ENCODE results near the gene RAD21L1.

Gene RAD21L1

GRCh38 chr20:1274485-1275311, 48.9 kb downstream of the RAD21L1 start:
- no peak for DNase-seq

- no peak for DNase-seq
Observed at GRCh38 chr20:1275919-1276318, 50.1 kb downstream of the RAD21L1 start.

- DNase-seq = no peak
Observed at GRCh38 chr20:1277529-1278322, 51.9 kb downstream of the RAD21L1 start.

- DNase-seq = no peak
Observed at GRCh38 chr20:1278993-1279392, 53.1 kb downstream of the RAD21L1 start.

GRCh38 chr20:1280195-1281102, 54.6 kb downstream of the RAD21L1 start:
- DNase-seq = no peak

- no peak for DNase-seq
Observed at GRCh38 chr20:1281279-1282057, 55.6 kb downstream of the RAD21L1 start.

- no peak for DNase-seq
Observed at GRCh38 chr20:1282966-1283365, 57.1 kb downstream of the RAD21L1 start.

- no peak for DNase-seq
Observed at GRCh38 chr20:1283522-1284510, 58.0 kb downstream of the RAD21L1 start.

GRCh38 chr20:1286267-1287024, 60.6 kb downstream of the RAD21L1 start:
- DNase-seq = no peak

- no peak for DNase-seq
Observed at GRCh38 chr20:1287306-1287705, 61.5 kb downstream of the RAD21L1 start.

GRCh38 chr20:1287787-1288569, 62.1 kb downstream of the RAD21L1 start:
- no peak for DNase-seq

- no peak for DNase-seq
Observed at GRCh38 chr20:1291191-1291741, 65.4 kb downstream of the RAD21L1 start.

GRCh38 chr20:1292620-1293019, 66.8 kb downstream of the RAD21L1 start:
- DNase-seq = no peak

- DNase-seq = no peak
Observed at GRCh38 chr20:1293641-1294379, 68.0 kb downstream of the RAD21L1 start.

- no peak for DNase-seq
Observed at GRCh38 chr20:1294497-1294896, 68.7 kb downstream of the RAD21L1 start.

- DNase-seq = no peak
Observed at GRCh38 chr20:1295276-1295930, 69.6 kb downstream of the RAD21L1 start.

GRCh38 chr20:1296117-1296610, 70.3 kb downstream of the RAD21L1 start:
- no peak for DNase-seq
